ENCODE data around the gene SLC39A1.

GRCh38 chr1:153956997-153957715 lies 6.2 kb downstream of the SLC39A1 start:
- TF ChIP-seq, protein P1, sequence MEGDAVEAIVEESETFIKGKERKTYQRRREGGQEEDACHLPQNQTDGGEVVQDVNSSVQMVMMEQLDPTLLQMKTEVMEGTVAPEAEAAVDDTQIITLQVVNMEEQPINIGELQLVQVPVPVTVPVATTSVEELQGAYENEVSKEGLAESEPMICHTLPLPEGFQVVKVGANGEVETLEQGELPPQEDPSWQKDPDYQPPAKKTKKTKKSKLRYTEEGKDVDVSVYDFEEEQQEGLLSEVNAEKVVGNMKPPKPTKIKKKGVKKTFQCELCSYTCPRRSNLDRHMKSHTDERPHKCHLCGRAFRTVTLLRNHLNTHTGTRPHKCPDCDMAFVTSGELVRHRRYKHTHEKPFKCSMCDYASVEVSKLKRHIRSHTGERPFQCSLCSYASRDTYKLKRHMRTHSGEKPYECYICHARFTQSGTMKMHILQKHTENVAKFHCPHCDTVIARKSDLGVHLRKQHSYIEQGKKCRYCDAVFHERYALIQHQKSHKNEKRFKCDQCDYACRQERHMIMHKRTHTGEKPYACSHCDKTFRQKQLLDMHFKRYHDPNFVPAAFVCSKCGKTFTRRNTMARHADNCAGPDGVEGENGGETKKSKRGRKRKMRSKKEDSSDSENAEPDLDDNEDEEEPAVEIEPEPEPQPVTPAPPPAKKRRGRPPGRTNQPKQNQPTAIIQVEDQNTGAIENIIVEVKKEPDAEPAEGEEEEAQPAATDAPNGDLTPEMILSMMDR (IDR thresholded peaks at IDR 0.05) = no peak
- TF ChIP-seq POLR2A (IDR thresholded peaks at IDR 0.05) = no peak
- no peak for TF ChIP-seq EP300 (IDR thresholded peaks at IDR 0.05)

All from tibial nerve (tissue), 4 donors.